Breast epithelium (tissue), 3 donors: ENCODE results near the gene SDHAF1.

ENCODE experiments used
- POLR2A ChIP-seq: fragments of 450-650 bp; IDR thresholded peaks from one replicate; pipeline ENCODE4 v1.6.1; 2016; ENCODE audit warnings: antibody characterized with exemption, mild to moderate bottlenecking, moderate library complexity
- POLR2AphosphoS5 ChIP-seq, 3 donors: sonication (generic); formaldehyde crosslinking; IDR thresholded peaks; one replicate each; pipeline ENCODE4 v1.6.1; 2017; ENCODE audit warnings: antibody characterized with exemption in 3 of 3
- TF ChIP-seq, protein P1 (sequence below), 3 donors: fragments of 450-650 bp; IDR thresholded peaks; one replicate each; pipeline ENCODE4 v1.5.1; 2016 to 2017; ENCODE audit warnings: antibody characterized with exemption in 3 of 3, mild to moderate bottlenecking in 3 of 3, moderate library complexity in 3 of 3

DNA sequence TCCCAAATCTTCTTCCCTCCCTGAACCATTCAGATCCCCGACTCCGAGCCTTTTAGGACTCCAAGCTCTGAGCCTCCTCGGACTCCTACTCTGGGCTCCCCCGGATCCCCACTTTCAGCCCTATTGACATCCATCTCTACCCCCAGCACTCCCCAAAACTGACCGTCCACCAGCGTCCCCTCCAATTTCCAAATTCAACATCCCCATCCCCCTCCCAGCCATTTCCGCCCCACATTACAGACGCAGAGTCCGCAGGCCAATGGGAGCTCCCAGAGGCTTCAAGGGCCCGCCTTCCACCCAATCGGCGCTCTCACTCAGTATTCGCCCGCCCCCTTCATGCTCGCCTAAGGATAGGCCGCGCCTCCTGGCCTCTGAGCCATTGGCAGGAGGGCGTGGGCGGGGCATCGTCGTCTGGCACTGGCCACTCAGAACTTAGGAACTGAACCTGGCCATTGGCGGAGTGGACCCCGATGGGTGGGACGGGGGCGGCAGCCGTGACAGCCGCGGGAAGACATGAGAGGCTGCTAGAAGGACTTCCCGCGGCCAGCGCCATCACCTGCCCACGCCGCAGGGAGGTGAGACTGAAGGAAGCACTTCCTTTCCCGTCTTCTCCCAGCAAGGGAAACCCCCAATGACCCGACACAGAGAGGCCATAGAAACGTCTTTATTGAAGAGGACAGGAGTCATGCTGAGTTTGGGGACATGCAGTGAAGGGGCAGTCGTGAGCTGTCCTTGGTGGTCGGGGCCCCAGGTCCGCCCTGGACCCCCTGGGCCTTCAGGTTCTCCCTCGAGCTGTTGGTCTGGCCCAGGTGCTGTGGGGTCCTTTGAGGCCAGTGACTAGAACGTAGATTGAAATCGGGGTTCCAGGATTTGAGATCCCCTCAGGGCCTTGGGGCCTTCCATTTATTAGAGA is 19.3 kb downstream of the SDHAF1 start, which contains the start of gene ALKBH6:
- TF ChIP-seq POLR2AphosphoS5 (IDR thresholded peaks at IDR 0.05) (peak in 1 of 3 donors; percentile 28), POLR2A (no peak)
- TF ChIP-seq, protein P1, sequence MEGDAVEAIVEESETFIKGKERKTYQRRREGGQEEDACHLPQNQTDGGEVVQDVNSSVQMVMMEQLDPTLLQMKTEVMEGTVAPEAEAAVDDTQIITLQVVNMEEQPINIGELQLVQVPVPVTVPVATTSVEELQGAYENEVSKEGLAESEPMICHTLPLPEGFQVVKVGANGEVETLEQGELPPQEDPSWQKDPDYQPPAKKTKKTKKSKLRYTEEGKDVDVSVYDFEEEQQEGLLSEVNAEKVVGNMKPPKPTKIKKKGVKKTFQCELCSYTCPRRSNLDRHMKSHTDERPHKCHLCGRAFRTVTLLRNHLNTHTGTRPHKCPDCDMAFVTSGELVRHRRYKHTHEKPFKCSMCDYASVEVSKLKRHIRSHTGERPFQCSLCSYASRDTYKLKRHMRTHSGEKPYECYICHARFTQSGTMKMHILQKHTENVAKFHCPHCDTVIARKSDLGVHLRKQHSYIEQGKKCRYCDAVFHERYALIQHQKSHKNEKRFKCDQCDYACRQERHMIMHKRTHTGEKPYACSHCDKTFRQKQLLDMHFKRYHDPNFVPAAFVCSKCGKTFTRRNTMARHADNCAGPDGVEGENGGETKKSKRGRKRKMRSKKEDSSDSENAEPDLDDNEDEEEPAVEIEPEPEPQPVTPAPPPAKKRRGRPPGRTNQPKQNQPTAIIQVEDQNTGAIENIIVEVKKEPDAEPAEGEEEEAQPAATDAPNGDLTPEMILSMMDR (IDR thresholded peaks at IDR 0.05): no peak
